Fibroblast of skin of right biceps (primary cell): Measurements from ENCODE around the gene GNAZ.
A peak's percentile ranks its signal among the peaks of the same experiment; 100 is the strongest.
"Not testable (repeated sequence)": the region's sequence is repeated elsewhere in the genome, so short reads cannot be mapped to it uniquely, and the experiment has no call there.

Source experiments
- DNase-seq: peaks from one replicate; pipeline ENCODE4 v3.0.0-alpha.2; 2013

GNAZ gene

DNA sequence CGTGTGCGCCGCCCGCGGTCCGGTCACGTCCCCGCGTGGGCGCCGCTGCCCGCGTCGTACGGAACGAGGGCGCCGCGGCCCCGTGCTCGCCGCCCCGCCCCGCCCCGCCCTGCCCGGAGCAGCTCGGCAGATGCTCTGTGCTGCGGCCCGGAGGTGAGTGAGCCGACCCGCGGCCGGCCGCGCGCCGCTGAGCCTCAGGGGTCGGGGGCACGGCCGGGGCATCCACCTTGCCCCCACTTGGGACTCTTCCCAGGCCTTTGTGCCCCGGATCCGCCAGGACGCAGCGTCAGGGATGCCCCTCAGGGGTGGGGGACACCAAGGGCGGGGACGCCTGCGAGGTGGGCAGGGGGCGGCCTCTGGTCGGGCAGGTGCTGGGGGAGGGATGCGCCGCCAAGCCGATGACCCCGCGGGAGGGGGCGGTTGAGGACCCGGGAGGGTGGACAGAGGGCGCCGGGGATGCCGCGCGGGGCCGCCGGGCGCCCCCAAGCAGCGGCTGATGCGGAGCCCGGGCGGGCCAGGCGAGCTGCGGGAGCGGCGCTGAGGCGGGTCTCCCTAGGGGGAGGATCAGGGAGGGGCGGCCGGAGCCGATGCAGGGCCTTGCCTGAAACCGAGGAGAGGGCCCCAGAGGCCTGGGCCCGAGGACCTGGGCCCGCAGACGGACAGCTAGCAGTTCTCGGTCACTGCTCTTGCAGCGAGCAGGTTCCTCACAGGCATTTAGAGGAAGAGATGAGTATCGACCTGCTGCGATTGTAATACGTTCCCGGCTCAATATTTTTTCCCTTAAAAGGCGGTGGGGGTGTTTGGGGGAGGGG lies at the start of gene GNAZ:
TSS of gene GNAZ (plus strand) at position 102 of the 812 bp plus-strand sequence. CDS start 25,177 bp downstream, outside the sequence.
- DNase-seq, result peak; percentile 16

DNA sequence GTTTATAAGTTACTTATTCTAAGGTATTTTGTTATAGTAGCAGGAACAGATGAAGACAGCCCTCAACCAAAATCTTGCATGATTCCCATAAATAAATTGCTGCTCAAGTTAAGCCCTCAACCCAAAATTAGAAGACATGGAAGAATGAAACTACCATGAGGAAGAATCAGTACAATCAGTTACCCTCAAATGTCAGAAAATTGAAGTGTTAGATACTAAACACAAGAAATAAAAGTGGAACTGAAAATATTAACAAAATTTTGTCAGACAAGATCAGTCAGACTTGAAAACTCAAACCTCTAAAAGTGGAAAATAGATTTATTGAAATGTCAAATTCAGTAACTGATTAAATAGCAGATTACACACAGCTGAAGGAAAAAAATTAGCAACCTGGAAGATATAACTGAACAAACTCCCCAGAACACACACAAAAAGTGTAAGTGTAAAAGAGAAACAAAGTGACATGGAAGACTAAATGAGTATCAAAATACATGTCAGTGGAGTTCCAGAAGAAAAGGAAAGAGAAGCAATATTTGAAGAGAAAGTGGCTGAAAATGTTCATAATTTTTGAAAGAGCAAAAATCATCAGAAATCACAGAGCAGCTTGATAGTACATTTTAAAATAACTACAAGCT lies 49.5 kb upstream of the GNAZ start:
- no peak for DNase-seq

DNA sequence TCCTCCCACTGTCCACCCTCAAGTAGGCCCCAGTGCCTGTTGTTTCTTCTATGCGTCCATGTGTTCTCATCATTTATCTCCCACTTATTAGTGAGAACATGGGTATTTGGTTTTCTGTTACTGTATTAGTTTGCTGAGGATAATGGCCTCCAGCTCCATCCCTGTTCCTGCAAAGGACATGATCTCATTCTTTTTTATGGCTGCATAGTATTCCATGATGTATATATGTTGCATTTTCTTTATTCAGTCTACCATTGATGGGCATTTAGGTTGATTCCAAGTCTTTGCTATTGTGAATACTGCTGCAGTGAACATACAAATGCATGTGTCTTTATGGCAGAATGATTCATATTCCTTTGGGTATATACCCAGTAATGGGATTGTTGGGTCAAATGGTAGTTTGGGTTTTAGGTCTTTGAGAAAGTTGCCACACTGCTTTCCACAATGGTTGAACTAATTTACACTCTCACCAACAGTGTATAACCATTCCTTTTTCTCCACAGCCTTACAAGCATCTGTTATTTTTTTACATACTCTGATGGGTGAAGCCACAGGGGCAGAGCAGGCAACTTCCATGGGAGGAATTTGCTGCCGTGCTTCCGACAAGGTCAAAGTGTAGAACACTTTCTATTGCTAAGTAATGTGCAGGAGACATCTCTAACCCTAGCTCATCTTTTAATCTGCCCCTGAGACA lies 48.5 kb upstream of the GNAZ start:
- not testable (repeated sequence) for DNase-seq

DNA sequence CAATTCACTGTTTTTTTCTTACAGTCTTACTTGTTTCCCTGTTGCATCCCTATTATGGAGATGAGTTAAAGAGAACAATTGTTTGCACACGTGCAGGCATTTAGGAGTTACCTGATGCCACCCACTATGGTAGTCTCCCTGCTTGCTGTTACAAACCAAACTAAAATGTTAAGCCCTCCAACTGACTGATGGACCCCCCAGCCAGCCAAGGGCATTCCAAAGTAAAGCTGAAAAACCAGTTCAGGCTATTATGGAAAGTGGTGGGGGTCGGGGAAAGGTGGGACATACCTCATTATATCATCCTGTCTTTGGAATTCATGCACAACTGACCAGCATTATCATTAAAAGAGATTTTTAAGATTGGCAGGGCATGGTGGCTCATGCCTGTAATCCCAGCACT lies 47.0 kb upstream of the GNAZ start:
- no peak for DNase-seq

DNA sequence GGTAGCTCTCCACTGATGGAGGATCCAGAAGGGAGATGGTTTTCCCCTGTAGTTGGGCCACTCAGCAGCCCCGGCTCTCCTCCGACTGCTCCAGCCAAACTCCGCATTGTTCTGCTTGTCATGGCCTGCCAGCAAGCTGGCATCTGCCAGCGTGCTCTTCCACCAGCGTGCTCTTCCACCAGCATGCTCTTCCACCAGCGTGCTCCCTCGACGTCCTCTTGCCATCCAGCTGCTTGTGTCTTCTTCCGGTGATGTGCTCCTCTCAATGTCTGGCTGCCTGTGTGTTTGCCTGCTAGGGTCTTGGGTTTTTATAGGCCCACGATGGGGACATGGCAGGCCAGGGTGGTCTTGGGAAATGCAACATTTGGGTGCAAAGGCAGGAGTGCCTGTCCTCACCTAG lies 43.5 kb upstream of the GNAZ start:
- no peak for DNase-seq

DNA sequence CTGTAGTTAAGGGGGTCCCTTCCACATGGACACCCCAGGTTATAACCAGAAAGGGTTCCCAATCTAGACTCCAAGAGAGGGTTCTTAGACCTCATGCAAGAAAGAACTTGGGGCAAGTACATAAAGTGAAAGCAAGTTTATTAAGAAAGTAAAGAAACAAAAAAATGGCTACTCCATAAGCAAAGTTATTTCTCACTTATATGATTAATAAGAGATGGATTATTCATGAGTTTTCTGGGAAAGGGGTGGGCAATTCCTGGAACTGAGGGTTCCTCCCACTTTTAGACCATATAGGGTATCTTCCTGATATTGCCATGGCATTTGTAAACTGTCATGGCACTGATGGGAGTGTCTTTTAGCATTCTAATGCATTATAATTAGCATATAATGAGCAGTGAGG lies 42.5 kb upstream of the GNAZ start:
- DNase-seq, result not testable (repeated sequence)

DNA sequence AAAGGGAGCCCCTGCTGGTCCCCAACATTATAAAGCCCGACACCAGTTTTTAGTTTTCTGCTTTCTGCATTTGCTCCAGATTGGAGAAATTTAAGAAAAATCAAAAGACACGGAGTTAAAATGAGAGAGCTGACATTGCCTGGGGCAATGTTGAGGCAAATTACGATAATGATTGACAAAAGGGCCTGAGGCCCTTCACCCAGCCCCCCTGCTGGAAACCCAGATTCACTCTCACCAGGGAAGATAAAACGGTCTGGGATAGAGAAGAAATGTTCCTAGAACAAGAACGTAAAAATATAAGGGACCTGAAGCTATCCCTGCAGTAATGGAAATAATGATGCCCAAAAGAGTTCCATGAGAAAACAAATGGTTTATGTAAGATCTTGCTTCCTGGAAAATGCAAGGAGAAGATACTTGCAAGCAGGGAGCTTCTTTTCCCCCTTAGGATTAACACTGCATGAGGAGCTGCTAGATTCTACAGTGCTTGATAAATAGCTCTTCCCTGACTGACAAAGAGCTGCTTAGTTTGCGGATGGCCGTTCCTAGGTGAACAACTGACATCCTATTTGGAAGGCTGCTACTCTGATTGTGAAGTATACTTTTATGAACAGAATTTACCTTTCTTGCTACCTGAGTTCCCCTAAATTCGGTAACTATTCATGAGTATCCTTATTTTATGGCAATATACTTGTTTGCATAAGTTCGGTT lies 40.6 kb upstream of the GNAZ start:
- DNase-seq, result no peak

DNA sequence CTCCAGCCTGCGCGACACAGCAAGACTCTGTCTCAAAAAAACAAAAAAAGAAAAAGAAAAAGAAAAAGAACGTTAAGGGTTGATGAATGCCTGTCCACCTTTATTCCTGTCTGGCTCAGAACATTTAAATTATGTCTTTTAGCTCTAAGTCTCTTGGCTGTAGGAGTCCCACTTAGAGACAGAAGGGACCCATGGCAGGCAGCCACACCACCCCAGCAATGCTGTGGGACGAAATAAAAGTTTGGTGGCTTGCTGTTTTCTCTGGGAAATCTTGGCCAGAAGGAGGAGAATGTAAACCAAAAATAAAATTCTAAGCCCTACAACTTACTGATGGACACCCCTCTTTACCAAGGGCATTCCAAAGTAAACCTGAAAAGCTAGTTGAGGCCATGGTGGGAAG lies 38.9 kb upstream of the GNAZ start:
- DNase-seq, result no peak

DNA sequence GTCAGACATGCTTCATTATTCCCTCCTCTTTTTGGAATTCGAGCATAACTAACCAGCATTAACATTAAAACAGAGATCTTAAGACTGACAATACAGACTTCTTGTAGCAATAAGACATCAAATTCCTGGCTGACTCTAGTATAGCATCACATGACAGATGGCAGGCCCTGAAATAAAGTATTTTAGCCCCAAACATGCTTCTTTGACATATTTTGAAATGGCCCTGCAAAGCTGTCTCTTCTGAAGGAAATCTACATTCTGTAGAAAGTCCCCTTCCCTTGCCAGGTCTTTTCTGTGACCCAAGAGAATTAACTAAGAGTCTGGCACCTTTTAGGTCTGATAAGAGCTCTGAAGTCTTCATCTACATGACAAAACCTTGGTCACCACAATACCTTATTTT lies 38.5 kb upstream of the GNAZ start:
- DNase-seq, result no peak

DNA sequence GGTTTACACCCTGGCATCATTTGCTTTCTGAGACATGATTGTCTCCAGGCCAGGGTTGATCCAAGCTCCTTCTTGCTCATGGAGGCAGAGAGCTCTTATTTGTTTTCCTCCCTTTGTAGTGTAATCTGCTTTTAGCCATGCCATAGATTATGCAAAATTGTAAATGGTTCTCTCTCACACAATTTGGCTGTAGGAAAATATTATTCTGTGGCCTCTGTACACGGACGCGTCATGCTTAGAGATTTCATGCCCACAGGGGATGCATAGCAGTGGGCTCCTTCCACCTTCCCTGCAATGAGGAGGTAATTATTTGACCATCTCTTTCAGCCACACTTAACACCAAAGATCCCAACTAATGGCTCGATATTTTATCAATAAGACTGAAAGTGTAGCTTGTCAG lies 37.7 kb upstream of the GNAZ start:
- DNase-seq, result no peak

DNA sequence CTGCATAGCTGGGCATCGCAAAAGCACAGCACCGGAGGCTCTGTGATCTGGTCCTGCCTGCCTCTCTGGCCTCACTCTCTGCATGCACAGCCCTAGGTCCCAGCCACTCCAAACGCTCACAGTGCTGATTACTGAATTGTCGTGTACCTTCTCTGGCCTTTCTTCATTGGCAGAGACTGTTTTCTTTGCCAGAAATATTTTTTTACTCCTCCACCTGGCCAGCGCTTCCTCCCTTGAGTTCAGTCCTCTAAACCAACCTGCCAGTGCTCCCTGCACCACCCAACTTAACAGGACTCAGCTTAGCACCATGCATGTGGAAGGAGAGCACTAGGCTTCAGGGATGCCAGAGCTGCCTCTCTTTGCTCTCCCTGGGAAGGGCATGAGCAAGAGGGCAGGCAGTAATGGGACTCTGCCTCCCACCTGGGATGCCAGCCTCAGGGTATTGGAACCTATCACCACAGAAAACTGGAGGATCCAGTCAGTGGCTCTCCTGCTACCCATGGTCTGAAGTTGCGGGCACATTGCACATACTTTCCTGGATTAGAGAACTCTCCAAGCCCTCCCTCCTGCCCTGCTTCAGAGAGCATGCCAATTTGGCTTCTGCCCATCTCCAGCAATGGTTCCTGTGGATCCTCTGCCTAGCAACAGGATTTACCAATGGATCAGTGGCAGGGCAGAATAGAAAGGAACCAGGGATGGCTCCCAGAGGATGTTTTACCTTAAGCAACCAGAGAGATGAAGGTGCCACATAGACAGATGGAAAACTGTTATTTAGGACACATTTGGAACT lies 37.0 kb upstream of the GNAZ start:
- DNase-seq, result no peak

DNA sequence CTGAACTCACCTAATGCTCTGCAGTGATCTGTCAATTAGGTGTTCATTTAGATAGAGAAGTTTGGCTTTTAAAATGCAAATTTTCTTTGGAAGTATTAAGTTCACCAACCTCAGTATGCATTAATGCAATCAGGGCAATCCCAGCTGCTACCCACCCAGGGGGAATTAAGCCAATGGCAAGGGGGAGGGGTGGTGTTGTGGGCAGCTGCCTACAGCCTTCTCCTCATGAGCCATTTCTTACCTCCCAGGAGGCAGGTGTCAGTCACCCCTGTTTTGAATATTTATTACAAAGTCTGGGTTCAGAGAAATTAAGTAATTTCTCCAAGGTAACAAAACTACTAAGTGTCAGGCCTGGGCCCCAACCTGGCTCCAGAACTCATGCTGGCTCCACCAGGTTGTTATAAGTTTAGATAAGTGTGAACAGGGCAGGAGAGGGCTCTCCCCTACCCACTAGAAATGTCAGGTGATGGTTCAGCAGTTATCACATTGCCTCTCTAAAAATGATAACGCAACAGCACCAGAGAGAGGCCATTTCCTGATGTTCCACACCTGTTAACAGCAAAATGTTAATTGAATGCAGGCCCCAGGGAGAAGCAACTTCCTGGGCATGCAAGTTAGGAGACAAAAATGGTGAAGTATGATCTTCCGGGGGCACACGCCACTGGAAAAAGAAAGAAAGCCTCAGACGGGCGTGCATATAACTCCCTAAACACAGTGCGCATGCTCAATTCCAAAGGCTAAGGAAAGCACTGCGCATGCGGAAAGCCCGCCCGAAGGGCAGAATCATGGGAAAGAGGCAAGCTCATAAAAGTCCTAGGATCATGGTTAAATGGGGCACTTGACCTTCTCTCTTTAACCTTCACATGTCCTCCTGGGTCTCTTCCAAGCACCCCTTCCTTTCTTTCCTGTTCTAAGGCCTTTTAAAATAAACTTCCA lies 35.4 kb upstream of the GNAZ start:
- no peak for DNase-seq

DNA sequence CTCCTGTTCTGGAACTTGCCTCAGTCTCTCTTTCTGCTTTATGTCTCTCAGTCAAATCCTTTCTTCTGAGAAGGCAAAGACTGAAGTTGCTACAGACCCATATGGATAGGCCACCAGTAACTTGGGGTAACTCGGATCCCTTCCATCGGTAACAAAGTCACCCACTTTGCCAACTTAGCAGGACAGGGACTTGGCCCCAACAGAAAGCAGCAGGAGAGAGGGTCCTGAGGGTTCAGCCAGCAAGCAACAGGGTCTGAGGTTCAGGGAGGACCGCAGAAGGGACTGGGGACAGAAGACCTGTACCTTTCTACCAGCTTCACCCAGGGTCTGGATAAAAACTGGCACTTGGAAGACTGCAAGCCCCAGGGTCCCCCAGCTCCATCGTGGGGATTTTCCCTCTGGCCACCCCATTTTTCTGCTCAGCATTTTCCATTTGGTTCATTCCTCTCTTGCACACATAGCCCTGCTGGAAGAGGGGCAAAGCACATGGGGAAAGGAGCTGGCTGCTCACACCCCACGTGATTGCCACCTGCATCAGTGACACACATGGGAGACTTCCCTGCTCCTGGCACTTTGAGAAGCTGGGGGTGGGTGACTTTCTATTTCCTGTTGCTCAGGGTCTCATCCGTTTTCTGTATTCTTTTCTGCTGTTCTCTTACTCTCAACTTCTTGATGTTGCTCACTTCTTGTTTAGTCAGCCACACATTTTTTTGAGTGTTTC lies 34.6 kb upstream of the GNAZ start:
- DNase-seq, result peak; percentile 6

DNA sequence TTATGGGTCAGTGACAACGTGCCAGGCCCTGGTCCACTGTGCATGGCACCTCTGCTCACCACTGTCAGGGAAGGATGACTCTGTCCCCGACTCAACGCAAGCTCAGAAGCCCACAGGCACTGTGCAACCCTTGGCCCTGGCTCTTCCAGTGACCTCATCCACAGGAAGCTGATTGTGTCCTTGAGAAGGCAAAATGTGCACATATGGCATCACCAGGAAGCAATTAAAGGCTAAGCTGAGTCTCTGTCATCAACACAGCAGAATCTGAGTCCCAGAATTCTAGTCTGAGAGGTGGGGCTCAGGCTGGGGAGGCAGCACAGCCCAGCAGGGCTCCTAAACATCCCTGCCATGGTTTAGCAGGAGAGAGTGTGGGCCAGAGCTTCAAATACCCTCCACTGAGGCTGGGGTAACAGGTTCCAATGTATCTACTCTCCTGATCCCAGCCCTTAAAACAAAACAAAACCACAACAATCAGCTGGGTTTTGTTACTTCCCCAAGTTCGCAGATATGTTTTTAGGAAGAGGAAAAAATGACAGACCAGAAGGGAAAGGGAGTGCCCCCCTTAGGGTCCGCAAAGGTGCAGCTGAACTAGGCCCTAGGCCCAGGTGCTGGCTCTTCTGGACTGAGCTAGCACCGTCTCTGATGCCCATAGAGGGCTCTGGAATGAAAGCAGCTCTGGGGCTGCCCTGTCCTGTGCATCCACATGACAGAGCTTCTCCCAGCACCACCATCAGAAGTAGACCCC lies 33.5 kb upstream of the GNAZ start:
- DNase-seq, result peak; percentile 66

DNA sequence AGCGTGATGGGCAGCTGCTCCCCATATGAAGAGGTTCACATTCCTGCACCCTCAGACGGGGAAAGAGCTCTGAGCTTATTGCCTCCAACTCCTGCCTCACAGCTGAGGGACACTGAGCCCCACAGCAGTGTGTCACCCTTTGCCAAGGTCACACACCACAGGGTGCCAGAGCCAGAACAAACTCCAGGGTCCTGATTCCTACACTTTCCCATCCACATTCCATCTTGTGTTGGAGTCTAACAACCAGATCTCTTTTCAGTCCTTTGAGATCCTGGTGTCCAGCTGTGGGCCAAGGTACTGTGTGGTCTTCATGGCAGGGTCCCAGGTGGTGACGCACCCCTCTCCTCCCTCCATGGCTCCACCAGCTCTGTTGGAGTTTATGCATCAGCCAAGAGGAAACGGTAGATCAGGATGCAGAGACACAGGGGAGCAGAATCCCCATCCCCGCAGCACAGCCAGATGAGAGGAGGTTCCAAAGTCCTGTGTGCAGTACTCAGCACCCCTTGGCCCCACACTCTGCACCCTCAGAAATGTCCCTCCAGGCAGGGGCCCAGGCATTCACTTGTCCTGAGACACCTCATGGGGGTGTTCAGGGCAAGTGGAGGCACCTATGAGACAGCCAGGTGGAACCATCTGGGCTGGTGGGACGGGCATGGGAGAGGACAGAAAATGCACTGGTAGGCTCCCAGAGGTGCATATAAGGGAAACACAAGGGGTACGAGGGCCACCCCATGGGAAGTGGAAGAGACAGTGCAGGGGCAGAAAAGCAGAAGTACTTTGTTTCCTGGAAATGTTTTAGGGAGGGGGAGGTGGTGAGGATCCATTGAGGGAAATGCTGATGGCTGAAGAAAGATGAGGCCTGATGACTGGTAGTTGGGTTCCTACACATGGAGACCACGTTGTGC lies 32.6 kb upstream of the GNAZ start:
- no peak for DNase-seq

DNA sequence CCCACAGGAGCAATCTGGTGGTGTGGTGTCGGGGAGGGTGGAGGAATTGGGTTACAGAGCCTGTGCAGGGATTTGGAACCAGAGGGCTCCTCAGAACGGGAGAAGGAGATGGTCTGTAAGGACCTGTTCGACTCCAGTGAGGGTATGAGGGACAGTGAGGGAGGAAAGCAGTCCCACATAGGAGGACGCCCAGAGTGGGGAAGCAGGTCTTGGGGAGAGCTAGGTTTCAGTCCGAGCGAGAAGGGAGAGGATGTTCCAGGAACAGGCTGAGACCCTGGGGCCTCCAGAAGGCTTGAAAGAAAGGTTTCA lies 32.0 kb upstream of the GNAZ start:
- DNase-seq, result no peak

DNA sequence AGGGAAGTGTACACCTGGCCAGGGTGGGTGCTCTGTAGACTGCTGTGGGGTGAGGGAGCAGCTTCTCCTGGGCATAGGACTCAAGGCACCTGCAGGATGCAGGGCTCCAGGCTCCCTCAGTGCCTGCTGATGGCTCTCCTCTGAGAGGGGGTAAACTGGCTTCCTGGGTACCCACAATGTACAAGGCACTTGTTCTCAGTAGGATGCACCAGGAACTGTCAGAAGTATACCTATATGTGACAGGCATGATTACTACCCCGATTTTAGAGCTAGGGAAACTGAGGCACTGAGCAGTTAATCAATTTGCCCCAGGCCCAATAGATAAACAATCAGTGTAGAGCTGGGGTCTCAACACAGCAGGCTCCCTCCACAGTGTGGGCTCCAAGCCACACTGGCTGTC lies 31.4 kb upstream of the GNAZ start:
- no peak for DNase-seq

DNA sequence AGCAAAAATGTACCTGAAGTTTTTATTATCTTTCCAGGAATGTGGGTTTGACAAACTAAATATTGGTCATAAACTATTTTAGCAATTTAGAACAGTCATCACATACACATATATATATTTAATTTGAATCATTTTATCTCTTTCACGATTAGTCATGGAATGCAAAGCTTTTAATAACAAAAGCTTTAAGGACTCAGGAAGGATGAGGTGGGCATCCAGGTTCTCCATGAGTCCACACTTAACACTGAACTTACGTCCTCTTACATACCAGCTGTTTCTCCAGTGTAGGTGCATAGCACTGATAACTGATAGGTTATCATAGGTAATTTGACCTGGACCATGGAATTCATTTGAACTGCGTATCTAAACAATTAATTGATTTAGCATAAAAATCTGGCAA lies 28.1 kb upstream of the GNAZ start:
- no peak for DNase-seq

DNA sequence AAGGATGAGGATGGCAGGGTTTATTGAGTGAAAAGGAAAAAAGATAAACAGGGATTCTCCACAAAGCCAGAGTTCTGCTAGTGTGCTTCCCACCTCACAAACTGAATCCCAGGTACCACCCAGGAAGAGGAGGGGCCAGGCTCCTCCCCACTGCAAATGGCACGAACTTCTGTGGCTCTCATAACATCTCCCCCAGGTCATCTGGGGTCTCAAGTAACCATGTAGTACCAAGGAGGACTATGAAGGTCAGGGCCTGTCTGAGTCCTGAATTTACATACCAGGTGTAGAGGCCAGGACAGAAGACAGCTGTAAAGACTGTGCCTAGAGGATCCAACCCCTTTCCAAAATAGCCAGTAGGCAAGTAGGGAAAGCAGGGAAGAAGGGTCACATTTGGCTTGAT lies 25.7 kb upstream of the GNAZ start:
- DNase-seq, result no peak
